Esophagus squamous epithelium (tissue), 5 donors: Measurements from ENCODE around the gene TGFB1I1. TPM values are rescaled to one million over a fixed set of nuclear protein-coding genes. Genes with fewer than 3 reads are reported as not detected.

Source experiments
- DNase-seq: peaks from one replicate; lab custom pipeline; 2025; lab: John Stamatoyannopoulos, UW
- H3K27ac ChIP-seq, 4 donors: fragments of 200-600 bp; sonication (generic); one replicate each; pipeline ENCODE4 v1.5.1; 2016 to 2019; ENCODE audit warnings: mild to moderate bottlenecking in 1 of 4
- H3K27me3 ChIP-seq, 4 donors: fragments of 200-600 bp; sonication (generic); 1 replicate in 3 of 4; 2 replicates in 1 of 4; pipeline versions ENCODE4 v1.5.1 to v1.6.0; 2017 to 2021; ENCODE audit warnings: antibody characterized with exemption in 1 of 4
- H3K36me3 ChIP-seq, 3 donors: fragments of 200-600 bp; sonication (generic); one replicate each; pipeline ENCODE4 v1.5.1; 2016 to 2019
- H3K4me1 ChIP-seq, 3 donors: fragments of 200-600 bp; sonication (generic); one replicate each; pipeline ENCODE4 v1.5.1; 2017 to 2019
- H3K4me3 ChIP-seq, 4 donors: fragments of 200-600 bp; sonication (generic); 1 replicate in 3 of 4; 2 replicates in 1 of 4; pipeline ENCODE4 v1.5.1; 2016 to 2019; ENCODE audit warnings: mild to moderate bottlenecking in 2 of 4, moderate library complexity in 1 of 4
- H3K9me3 ChIP-seq, 3 donors: fragments of 200-600 bp; sonication (generic); one replicate each; pipeline ENCODE4 v1.5.1; 2016 to 2019
- POLR2A ChIP-seq, 4 donors: fragments of 450-650 bp; IDR thresholded peaks; one replicate each; pipeline ENCODE4 v1.6.1; 2017; ENCODE audit warnings: antibody characterized with exemption in 4 of 4, mild to moderate bottlenecking in 4 of 4, moderate library complexity in 3 of 4
- WGBS, 2 donors: methylation state at CpG; one replicate each; pipeline ENCODE4 v1.1.5; 2018; 5-methylcytosine and 5-hydroxymethylcytosine counted together
- intact Hi-C: fragments of 100-400 bp; cut with DNase I; formaldehyde crosslinking; loops from one replicate; pipeline ENCODE4 v1.15.0; 2022
- total RNA-seq, 4 donors: library from RNA; depleted of rRNA; stranded (reverse); fragments of >200 nt; gene quantifications; one replicate each; pipeline ENCODE4 v1.1.0, GENCODE V29; 2016
- TF ChIP-seq, protein P1 (sequence below), 6 experiments: fragments of 450-650 bp in 4 of 6; fragments of 200-600 bp in 2 of 6; sonication (generic) in 2 of 6; IDR thresholded peaks; one replicate each; pipeline ENCODE4 v1.5.1; 2016 to 2019; ENCODE audit warnings: antibody characterized with exemption in 6 of 6, mild to moderate bottlenecking in 4 of 6, moderate library complexity in 4 of 6
- donor health status: DM: yes; HTN: yes; CAD: no.

The TGFB1I1 gene
- total RNA-seq, 4 donors from 2014 or later = 7.5 to 70.6 (median 11.1) TPM

DNA sequence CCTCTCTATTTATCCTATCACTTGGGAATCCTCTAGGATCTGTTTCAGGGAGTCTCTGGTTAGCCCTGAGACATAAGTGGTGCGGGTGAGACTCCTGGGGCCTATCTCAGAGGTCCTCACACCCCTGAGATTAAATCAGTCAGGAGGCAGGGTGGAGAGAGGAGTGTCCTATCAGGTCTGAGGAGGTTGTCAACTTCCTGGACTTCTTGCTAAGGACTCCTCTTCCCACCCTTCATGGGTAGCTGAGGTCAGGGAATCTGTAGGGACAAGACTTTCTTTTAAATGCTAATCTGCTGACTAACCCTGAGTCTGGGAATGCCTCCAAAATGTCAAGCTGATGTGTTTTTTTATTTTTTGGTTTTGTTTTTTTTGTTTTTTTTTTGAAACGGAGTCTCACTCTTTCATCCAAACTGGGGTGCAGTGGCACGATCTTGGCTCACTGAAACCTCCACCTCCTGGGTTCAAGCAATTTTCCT is 19.3 kb upstream of the TGFB1I1 start:
- peaks cover 0 to 4% (median 0%) of the 10 kb centered on the region in 3 donors for H3K36me3 ChIP-seq
- peaks cover 36 to 67% (median 56%) of the 10 kb centered on the region in 3 donors for H3K4me1 ChIP-seq
- intact Hi-C loops = no loop called here
- H3K27me3 ChIP-seq = no peaks in the 10 kb centered on the region
- no peaks in the 10 kb centered on the region for H3K9me3 ChIP-seq
- TF ChIP-seq, protein P1, sequence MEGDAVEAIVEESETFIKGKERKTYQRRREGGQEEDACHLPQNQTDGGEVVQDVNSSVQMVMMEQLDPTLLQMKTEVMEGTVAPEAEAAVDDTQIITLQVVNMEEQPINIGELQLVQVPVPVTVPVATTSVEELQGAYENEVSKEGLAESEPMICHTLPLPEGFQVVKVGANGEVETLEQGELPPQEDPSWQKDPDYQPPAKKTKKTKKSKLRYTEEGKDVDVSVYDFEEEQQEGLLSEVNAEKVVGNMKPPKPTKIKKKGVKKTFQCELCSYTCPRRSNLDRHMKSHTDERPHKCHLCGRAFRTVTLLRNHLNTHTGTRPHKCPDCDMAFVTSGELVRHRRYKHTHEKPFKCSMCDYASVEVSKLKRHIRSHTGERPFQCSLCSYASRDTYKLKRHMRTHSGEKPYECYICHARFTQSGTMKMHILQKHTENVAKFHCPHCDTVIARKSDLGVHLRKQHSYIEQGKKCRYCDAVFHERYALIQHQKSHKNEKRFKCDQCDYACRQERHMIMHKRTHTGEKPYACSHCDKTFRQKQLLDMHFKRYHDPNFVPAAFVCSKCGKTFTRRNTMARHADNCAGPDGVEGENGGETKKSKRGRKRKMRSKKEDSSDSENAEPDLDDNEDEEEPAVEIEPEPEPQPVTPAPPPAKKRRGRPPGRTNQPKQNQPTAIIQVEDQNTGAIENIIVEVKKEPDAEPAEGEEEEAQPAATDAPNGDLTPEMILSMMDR (IDR thresholded peaks at IDR 0.05) = no peak
- peak in 1 of 4 donors; percentile 15 for TF ChIP-seq POLR2A (IDR thresholded peaks at IDR 0.05)
- 20 to 28% methylated on average over 3 of the region's 3 CpGs for WGBS, 2 donors
- no peak for DNase-seq
- peak overlapping the region; percentile 84 to 92 (median 88) for H3K27ac ChIP-seq
- H3K4me3 ChIP-seq = no peak overlapping the region

DNA sequence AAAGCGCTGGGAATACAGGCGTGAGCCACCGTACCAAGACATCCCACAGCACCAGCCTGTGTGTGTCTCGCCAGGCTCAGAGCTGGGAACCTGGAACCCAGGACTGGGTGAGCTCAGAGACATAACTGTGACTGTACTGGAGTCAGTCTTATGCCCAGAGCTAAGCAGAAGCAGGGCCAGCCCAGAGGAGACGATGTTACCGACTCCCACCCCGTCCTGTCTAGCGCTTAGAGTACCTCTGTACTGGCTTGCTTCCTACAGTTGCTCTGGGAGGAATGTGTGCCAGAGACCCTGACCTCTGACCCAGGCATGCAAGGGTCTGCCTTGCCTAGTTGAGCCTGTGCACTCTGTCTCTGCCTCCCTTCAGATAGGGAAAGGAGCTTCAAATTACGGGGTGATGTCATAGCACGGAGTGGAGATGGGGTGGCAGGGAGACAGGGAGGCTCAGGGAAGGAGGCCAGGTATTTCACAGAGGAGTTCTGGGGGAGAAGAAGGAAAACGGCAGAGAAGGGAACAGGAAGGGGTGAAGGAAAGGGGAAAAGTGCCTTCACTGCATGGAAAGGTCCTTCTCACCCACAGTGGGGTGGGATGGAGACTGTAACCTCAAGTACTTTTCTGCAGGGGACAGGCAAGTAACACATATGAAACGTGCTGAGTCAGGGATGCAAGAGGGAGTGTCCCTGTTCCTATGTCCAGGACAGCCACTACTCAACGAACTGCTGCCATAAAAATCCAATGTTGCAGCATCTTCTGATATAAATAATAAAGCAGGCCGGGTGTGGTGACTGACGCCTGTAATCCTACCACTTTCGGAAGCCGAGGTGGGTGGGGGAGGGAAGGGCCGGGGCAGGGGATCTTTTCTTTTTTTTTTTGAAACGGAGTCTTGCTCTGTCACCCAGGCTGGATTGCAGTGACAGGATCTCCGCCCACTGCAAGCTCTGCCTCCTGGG is 18.4 kb upstream of the TGFB1I1 start:
- Histone ChIP-seq H3K27me3 (no peaks in the 10 kb centered on the region), H3K4me1 (peaks cover 41 to 75% (median 61%) of the 10 kb centered on the region in 3 donors), H3K9me3 (no peaks in the 10 kb centered on the region), H3K27ac (peak overlapping the region; percentile 84 to 92 (median 88)), H3K36me3 (peaks cover 0 to 4% (median 0%) of the 10 kb centered on the region in 3 donors), H3K4me3 (peak overlapping the region in 1 of 4 donors; percentile 21)
- TF ChIP-seq POLR2A (IDR thresholded peaks at IDR 0.05) = no peak
- TF ChIP-seq, protein P1 (IDR thresholded peaks at IDR 0.05) = no peak
- WGBS, 2 donors = 15 to 29% methylated on average over 12 to 18 of the region's 20 CpGs
- intact Hi-C loops = no loop called here
- DNase-seq = no peak

DNA sequence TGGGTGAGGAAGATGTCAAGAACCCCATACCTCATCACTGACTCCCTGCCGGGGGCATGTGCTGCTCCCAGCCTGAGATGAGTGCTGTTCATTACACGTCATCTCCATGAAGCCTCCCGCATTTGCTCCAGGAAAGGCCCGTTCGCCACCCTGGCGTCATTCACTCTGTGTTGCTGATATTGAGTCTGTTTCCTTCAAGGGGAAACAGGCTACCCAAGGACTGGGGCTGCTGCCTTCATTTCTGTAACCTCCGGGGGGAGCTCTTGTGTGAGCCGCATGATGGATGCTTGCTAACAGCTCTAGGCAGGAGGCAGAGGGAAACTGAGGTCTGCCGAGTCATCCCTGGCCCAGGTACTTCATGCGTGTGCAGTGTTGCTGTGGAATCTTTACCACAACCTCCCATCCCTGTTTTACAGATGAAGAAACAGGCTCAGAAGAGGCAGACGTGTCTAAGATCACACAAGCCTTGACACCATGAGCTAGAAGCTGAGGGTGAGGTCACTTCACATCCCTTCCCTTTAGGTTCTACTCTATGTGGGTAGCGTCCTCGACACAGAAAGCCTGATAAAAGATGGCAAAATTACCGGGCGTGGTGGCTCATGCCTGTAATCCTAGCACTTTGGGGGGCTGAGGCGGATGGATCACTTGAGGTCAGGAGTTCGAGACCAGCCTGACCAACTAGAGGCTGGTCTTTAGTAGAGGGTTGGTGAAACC is 16.2 kb upstream of the TGFB1I1 start:
- Histone ChIP-seq H3K4me1 (peaks cover 49 to 84% (median 67%) of the 10 kb centered on the region in 3 donors), H3K36me3 (peaks cover 0 to 4% (median 0%) of the 10 kb centered on the region in 3 donors), H3K27ac (peak overlapping the region in 3 of 4 donors; percentile 7 to 92 (median 92)), H3K4me3 (peak overlapping the region in 1 of 4 donors; percentile 3), H3K27me3 (no peaks in the 10 kb centered on the region), H3K9me3 (no peaks in the 10 kb centered on the region)
- intact Hi-C loops = no loop called here
- WGBS, 2 donors = 61 to 79% methylated on average over 9 to 12 of the region's 17 CpGs
- DNase-seq = no peak
- no peak for TF ChIP-seq POLR2A (IDR thresholded peaks at IDR 0.05)
- TF ChIP-seq, protein P1 (IDR thresholded peaks at IDR 0.05) = peak in 1 of 6 experiments; percentile 28

DNA sequence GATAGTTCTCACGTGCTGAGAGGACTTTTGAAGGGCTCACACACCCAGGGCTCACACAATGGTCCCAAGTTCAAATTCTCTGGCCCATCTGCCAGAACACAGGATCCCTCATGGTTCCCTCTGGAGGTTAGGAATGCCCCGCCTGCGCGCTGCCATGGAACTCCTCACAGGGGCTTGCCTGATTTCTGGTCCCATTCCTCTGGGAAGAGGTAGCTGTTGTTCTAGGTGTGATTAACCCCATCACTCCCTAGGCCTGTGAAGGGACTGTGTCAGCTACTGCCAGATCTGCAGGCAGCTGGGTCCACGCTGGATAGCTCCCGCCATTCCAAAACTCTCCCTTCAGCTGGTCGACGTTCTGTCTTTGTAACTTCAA is 15.0 kb upstream of the TGFB1I1 start:
- TF ChIP-seq, protein P1 (IDR thresholded peaks at IDR 0.05) = no peak
- TF ChIP-seq POLR2A (IDR thresholded peaks at IDR 0.05) = no peak
- no peaks in the 10 kb centered on the region for H3K27me3 ChIP-seq
- peaks cover 0 to 12% (median 2%) of the 10 kb centered on the region in 3 donors for H3K36me3 ChIP-seq
- H3K27ac ChIP-seq = peak overlapping the region in 2 of 4 donors; percentile 59 to 99
- intact Hi-C loops = no loop called here
- peak overlapping the region in 3 of 4 donors; percentile 77 to 91 (median 80) for H3K4me3 ChIP-seq
- H3K9me3 ChIP-seq = no peaks in the 10 kb centered on the region
- DNase-seq = no peak
- WGBS, 2 donors = 58 to 67% methylated on average over 4 to 5 of the region's 8 CpGs
- peaks cover 44 to 80% (median 61%) of the 10 kb centered on the region in 3 donors for H3K4me1 ChIP-seq
